Endothelial cell of umbilical vein (primary cell): ENCODE measurements around the gene SIX5. TPM values are rescaled to one million over a fixed set of nuclear protein-coding genes. Genes with fewer than 3 reads are reported as not detected.

Experiments
- BruUV-seq: library from RNA; stranded (reverse); fragments of 400-500 nt; replicated peaks from 2 replicates; lab custom pipeline; 2021; lab: Mats Ljungman, UMichigan
- CTCF ChIA-PET: fragments of 300-600, 350-600 bp; sonication (Branson Sonifier 250); formaldehyde crosslinking; loops from one replicate; lab custom pipeline; 2021; ENCODE audit warnings: antibody characterized with exemption, inconsistent platforms; lab: Charles Lee
- POLR2A ChIA-PET: fragments of 300-600, 350-600 bp; sonication (Branson Sonifier 250); formaldehyde crosslinking; loops from one replicate; lab custom pipeline; 2021; ENCODE audit warnings: antibody characterized with exemption, inconsistent platforms; lab: Charles Lee
- DNase-seq: peaks from one replicate; pipeline ENCODE4 v3.0.0-alpha.2; 2011; ENCODE audit warnings: low read depth, low spot score
- FAIRE-seq: peaks from 2 replicates; lab custom pipeline; 2011; peaks lifted over from hg19 to GRCh38; lab: Jason Lieb, UNC
- H2AFZ ChIP-seq: 2 replicates; pipeline ENCODE4 v1.6.0; 2012; ENCODE audit warnings: low read depth, low read length, control low read depth, inconsistent platforms
- H3K27ac ChIP-seq: 2 replicates; pipeline ENCODE4 v1.5.1; 2011; ENCODE audit warnings: low read depth, mild to moderate bottlenecking, control low read depth, low read length, moderate library complexity; ENCODE audit not compliant: insufficient read depth
- H3K27me3 ChIP-seq, 2 experiments: 2 replicates each; pipeline versions ENCODE4 v1.6.0 to v1.6.1; 2011; ENCODE audit warnings: low read length in 2 of 2, mixed read lengths in 1 of 2; ENCODE audit not compliant: control insufficient read depth in 2 of 2, insufficient read depth in 2 of 2
- H3K36me3 ChIP-seq, 2 experiments: 2 replicates in 1 of 2; 3 replicates in 1 of 2; pipeline ENCODE4 v1.5.1; 2011; ENCODE audit warnings: low read length in 2 of 2, mild to moderate bottlenecking in 1 of 2, moderate library complexity in 1 of 2; ENCODE audit not compliant: control insufficient read depth in 2 of 2, insufficient read depth in 2 of 2; ENCODE audit errors: extremely low read depth in 1 of 2
- H3K4me1 ChIP-seq: 3 replicates; pipeline ENCODE4 v1.5.1; 2011; ENCODE audit warnings: mild to moderate bottlenecking, low read length; ENCODE audit not compliant: control insufficient read depth, insufficient read depth; ENCODE audit errors: extremely low read depth
- H3K4me2 ChIP-seq: 2 replicates; pipeline ENCODE4 v1.6.1; 2011; ENCODE audit warnings: low read length, control low read depth, mixed read lengths; ENCODE audit not compliant: insufficient read depth
- H3K4me3 ChIP-seq, 3 experiments: fragments of 200-600 bp in 1 of 3; sonication (generic), shearing (Covaris generic) in 1 of 3; replicated peaks in 1 of 3; 2 replicates each; pipeline ENCODE4 v1.5.1; 2011 to 2016; ENCODE audit warnings: control low read depth in 3 of 3, low read length in 3 of 3, mild to moderate bottlenecking in 2 of 3, inconsistent platforms in 1 of 3, low read depth in 1 of 3, moderate library complexity in 1 of 3; ENCODE audit not compliant: insufficient read depth in 1 of 3
- H3K79me2 ChIP-seq: 2 replicates; pipeline ENCODE4 v1.6.0; 2012; ENCODE audit warnings: low read length, inconsistent platforms; ENCODE audit not compliant: control insufficient read depth, insufficient read depth
- H3K9ac ChIP-seq: replicated peaks from 2 replicates; pipeline ENCODE3; 2011; ENCODE audit warnings: low read length, control low read depth; ENCODE audit not compliant: insufficient read depth; ENCODE audit errors: extremely low read depth
- H3K9me1 ChIP-seq: replicated peaks from 3 replicates; pipeline ENCODE4 v1.6.0; 2011; ENCODE audit warnings: mild to moderate bottlenecking, low read length; ENCODE audit not compliant: control insufficient read depth, insufficient read depth; ENCODE audit errors: extremely low read depth
- H3K9me3 ChIP-seq: replicated peaks from 2 replicates; pipeline ENCODE4 v1.5.1; 2012; ENCODE audit warnings: low read length, inconsistent platforms; ENCODE audit not compliant: control insufficient read depth, insufficient read depth
- H4K20me1 ChIP-seq: replicated peaks from 2 replicates; pipeline ENCODE3; 2011; ENCODE audit warnings: mild to moderate bottlenecking, low read length; ENCODE audit not compliant: control insufficient read depth, insufficient read depth; ENCODE audit errors: extremely low read depth
- EZH2 ChIP-seq: IDR thresholded peaks from 2 replicates; pipeline ENCODE4 v1.6.1; 2012; ENCODE audit warnings: borderline replicate concordance, low read depth, mild to moderate bottlenecking, moderate library complexity, low read length, inconsistent platforms; ENCODE audit not compliant: severe bottlenecking
- FOS ChIP-seq: IDR thresholded peaks from 2 replicates; pipeline ENCODE4 v1.6.1; 2011; ENCODE audit warnings: mild to moderate bottlenecking, low read length, moderate library complexity, borderline replicate concordance; ENCODE audit not compliant: insufficient read depth
- GATA2 ChIP-seq: IDR thresholded peaks from 2 replicates; pipeline ENCODE4 v1.7.0; 2011; ENCODE audit warnings: low read depth, mild to moderate bottlenecking, moderate library complexity, mixed read lengths, low read length; ENCODE audit not compliant: insufficient read length, insufficient read depth
- JUN ChIP-seq: IDR thresholded peaks from 2 replicates; pipeline ENCODE4 v1.6.1; 2011; ENCODE audit warnings: borderline replicate concordance, low read depth; ENCODE audit not compliant: insufficient read length, insufficient read depth
- MAX ChIP-seq: IDR thresholded peaks from 2 replicates; pipeline ENCODE4 v1.6.1; 2011; ENCODE audit not compliant: insufficient read depth, insufficient read length
- MYC ChIP-seq: IDR thresholded peaks from one replicate; pipeline ENCODE4 v1.6.1; 2011; ENCODE audit warnings: mild to moderate bottlenecking, low read depth, low read length
- POLR2A ChIP-seq: IDR thresholded peaks from 2 replicates; pipeline ENCODE4 v1.6.1; 2012; ENCODE audit warnings: low read depth, mild to moderate bottlenecking, control low read depth, low read length
- POLR2AphosphoS5 ChIP-seq: IDR thresholded peaks from 2 replicates; pipeline ENCODE4 v1.6.1; 2012; ENCODE audit warnings: low read depth, mild to moderate bottlenecking, control low read depth, low read length, moderate library complexity; ENCODE audit not compliant: insufficient read depth
- dilution Hi-C: fragments of 300-500 bp; cut with MboI; formaldehyde crosslinking; loops from one replicate; pipeline ENCODE4 v1.15.0; 2019; ENCODE audit warnings: low sequenced_read_pairs; ENCODE audit not compliant: extremely low pct_ligation_motif_present
- intact Hi-C: fragments of 100-400 bp; cut with micrococcal nuclease; formaldehyde crosslinking; loops from one replicate; pipeline ENCODE4 v1.10.0; 2022
- polyA plus RNA-seq, 4 experiments: library from polyadenylated mRNA; depleted of rRNA in 3 of 4; stranded (reverse) in 3 of 4; unstranded in 1 of 4; fragments of >200 nt; gene quantifications; 2 replicates each; pipeline versions ENCODE4 v1.2.1 to v1.2.3, GENCODE V29; 2011 to 2012; ENCODE audit warnings: missing spikeins in 1 of 4
- total RNA-seq: library from RNA; stranded (reverse); gene quantifications from 2 replicates; pipeline ENCODE4 v1.2.3, GENCODE V29; 2021
- TF ChIP-seq, protein P1 (sequence below), 2 donors: IDR thresholded peaks; 1 replicate in 1 of 2; 2 replicates in 1 of 2; pipeline ENCODE4 v1.5.1; 2011; ENCODE audit warnings: low read length in 2 of 2, mild to moderate bottlenecking in 2 of 2, moderate library complexity in 2 of 2, control low read depth in 1 of 2, inconsistent platforms in 1 of 2, low read depth in 1 of 2; ENCODE audit not compliant: insufficient read depth in 1 of 2; ENCODE audit errors: extremely low read depth in 1 of 2

Gene SIX5
- total and polyA plus RNA-seq, 2 donors (not counting 3 experiments of a cell fraction or from before 2014, with no cell fraction given) = 13.1 to 16.7 TPM

GRCh38 chr19:45753548-45753947 lies 15.5 kb downstream of the SIX5 start:
- dilution Hi-C loops (no loop called here), intact Hi-C loops (no loop called here)
- Histone ChIP-seq H4K20me1 (no peaks in the 10 kb centered on the region), H3K4me1 (no peaks in the 10 kb centered on the region), H3K36me3 (no peaks in the 10 kb centered on the region), H3K27ac (no peak overlapping the region), H3K9ac (no peak overlapping the region), H3K27me3 (no peaks in the 10 kb centered on the region), H3K4me3 (no peak overlapping the region), H3K9me3 (no peaks in the 10 kb centered on the region), H3K79me2 (no peaks in the 10 kb centered on the region), H3K4me2 (no peak overlapping the region), H2AFZ (no peak overlapping the region), H3K9me1 (no peaks in the 10 kb centered on the region)
- CTCF ChIA-PET = interaction anchor here (0.6 to 1.8 kb wide), 6 partner anchors 9 to 1533 kb away, joined by 3 to 8 read pairs (median 3); partner anchors contain the start of gene SIX5
- FAIRE-seq = no peak
- DNase-seq = no peak
- POLR2A ChIA-PET = interaction anchor here (0.6 kb wide), 2 partner anchors 63 to 105 kb away, joined by 7 read pairs; no protein-coding TSS in a partner anchor
- BruUV-seq = no TSS peak
- no peak for TF ChIP-seq FOS
- TF ChIP-seq, protein P1, sequence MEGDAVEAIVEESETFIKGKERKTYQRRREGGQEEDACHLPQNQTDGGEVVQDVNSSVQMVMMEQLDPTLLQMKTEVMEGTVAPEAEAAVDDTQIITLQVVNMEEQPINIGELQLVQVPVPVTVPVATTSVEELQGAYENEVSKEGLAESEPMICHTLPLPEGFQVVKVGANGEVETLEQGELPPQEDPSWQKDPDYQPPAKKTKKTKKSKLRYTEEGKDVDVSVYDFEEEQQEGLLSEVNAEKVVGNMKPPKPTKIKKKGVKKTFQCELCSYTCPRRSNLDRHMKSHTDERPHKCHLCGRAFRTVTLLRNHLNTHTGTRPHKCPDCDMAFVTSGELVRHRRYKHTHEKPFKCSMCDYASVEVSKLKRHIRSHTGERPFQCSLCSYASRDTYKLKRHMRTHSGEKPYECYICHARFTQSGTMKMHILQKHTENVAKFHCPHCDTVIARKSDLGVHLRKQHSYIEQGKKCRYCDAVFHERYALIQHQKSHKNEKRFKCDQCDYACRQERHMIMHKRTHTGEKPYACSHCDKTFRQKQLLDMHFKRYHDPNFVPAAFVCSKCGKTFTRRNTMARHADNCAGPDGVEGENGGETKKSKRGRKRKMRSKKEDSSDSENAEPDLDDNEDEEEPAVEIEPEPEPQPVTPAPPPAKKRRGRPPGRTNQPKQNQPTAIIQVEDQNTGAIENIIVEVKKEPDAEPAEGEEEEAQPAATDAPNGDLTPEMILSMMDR (IDR thresholded peaks at IDR 0.05; ENCODE audit: extremely low read depth in 1 of 2, insufficient read depth in 1 of 2, low read depth in 1 of 2, low read length in 2 of 2) = no peak
- no peak for TF ChIP-seq MYC
- TF ChIP-seq JUN = no peak
- no peak for TF ChIP-seq EZH2
- TF ChIP-seq MAX = no peak
- TF ChIP-seq POLR2A = no peak
- TF ChIP-seq POLR2AphosphoS5 = no peak
- no peak for TF ChIP-seq GATA2
